OCI-LY3 (cell line): ENCODE measurements around the gene MYBPHL.

Source experiments
- H2AFZ ChIP-seq: fragments of 200-600, 300-600 bp; shearing (Covaris generic); 2 replicates; pipeline ENCODE4 v1.6.0; 2014; ENCODE audit warnings: antibody characterized with exemption, low read depth, low read length
- H3K27ac ChIP-seq: fragments of 200-600, 300-600 bp; sonication (generic); 2 replicates; pipeline ENCODE4 v1.5.1; 2014; ENCODE audit warnings: mild to moderate bottlenecking, low read length, moderate library complexity, mixed read lengths
- H3K27me3 ChIP-seq: fragments of 200-600, 300-600 bp; sonication (generic); 2 replicates; pipeline ENCODE4 v1.6.1; 2014; ENCODE audit warnings: low read depth, low read length, mixed read lengths
- H3K36me3 ChIP-seq: fragments of 200-600, 300-600 bp; sonication (generic); replicated peaks from 2 replicates; pipeline ENCODE3; 2014; ENCODE audit warnings: low read depth, low read length, mixed read lengths
- H3K4me1 ChIP-seq: fragments of 300-600, 200-600 bp; sonication (generic); 2 replicates; pipeline ENCODE4 v1.6.1; 2014; ENCODE audit warnings: low read length, mixed read lengths
- H3K4me2 ChIP-seq: fragments of 200-600, 300-600 bp; sonication (generic); 2 replicates; pipeline ENCODE4 v1.6.1; 2014; ENCODE audit warnings: low read length, mixed read lengths
- H3K4me3 ChIP-seq: fragments of 300-600, 200-600 bp; sonication (generic); 2 replicates; pipeline ENCODE4 v1.5.1; 2014; ENCODE audit warnings: antibody characterized with exemption, mild to moderate bottlenecking, low read length, moderate library complexity
- H3K79me2 ChIP-seq: fragments of 300-600, 200-600 bp; shearing (Covaris generic); 2 replicates; pipeline ENCODE4 v1.6.1; 2014; ENCODE audit warnings: mild to moderate bottlenecking, low read length, mixed read lengths
- H3K9ac ChIP-seq: fragments of 300-600, 200-600 bp; shearing (Covaris generic); 2 replicates; pipeline ENCODE4 v1.6.0; 2014; ENCODE audit warnings: mild to moderate bottlenecking, low read length, moderate library complexity
- H3K9me3 ChIP-seq: fragments of 200-600, 300-600 bp; shearing (Covaris generic); 2 replicates; pipeline ENCODE4 v1.6.1; 2014; ENCODE audit warnings: low read length, mixed read lengths; ENCODE audit not compliant: insufficient read depth
- H4K20me1 ChIP-seq: fragments of 200-600, 300-600 bp; sonication (generic); 2 replicates; pipeline ENCODE4 v1.6.1; 2016; ENCODE audit warnings: low read length, mixed read lengths; ENCODE audit not compliant: insufficient read depth
- CTCF ChIP-seq: fragments of 200-600, 300-600 bp; sonication (generic); IDR thresholded peaks from 2 replicates; pipeline ENCODE4 v1.5.1; 2014; ENCODE audit warnings: antibody characterized with exemption, low read length, low read depth
- EZH2phosphoT487 ChIP-seq: fragments of 200-600 bp; shearing (Covaris generic); IDR thresholded peaks from 2 replicates; pipeline ENCODE4 v1.6.1; 2018; ENCODE audit warnings: antibody characterized with exemption, mixed run types, low read depth

Gene MYBPHL

DNA sequence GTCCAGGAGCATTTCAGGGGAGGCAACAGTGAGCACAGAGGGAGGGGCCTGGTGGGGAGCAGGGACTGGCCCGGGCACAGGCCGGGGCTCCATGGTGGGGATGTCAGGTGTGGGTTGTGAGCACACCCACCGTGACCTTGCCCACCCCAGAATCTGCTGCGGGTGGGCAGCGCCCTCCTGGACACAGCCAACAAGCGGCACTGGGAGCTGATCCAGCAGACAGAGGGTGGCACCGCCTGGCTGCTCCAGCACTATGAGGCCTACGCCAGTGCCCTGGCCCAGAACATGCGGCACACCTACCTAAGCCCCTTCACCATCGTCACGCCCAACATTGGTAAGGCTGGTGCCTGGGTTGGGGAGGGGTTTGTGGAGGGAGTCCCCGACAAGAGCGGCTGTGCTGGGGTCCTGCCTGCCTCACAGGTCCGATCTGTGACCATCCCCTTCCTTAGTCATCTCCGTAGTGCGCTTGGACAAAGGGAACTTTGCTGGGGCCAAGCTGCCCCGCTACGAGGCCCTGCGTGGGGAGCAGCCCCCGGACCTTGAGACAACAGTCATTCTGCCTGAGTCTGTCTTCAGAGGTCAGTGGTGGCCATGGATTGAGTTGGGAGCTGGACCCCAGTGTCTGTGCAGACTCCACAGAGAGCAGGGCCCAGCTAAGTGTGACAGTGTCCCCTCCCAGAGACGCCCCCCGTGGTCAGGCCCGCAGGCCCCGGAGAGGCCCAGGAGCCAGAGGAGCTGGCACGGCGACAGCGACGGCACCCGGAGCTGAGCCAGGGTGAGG is 38.2 kb downstream of the MYBPHL start:
- Histone ChIP-seq H3K79me2 (no peaks in the 10 kb centered on the region), H3K36me3 (no peaks in the 10 kb centered on the region), H3K4me1 (no peaks in the 10 kb centered on the region), H3K9me3 (no peaks in the 10 kb centered on the region), H3K27me3 (no peaks in the 10 kb centered on the region), H2AFZ (no peak overlapping the region), H3K27ac (no peak overlapping the region), H3K9ac (no peak overlapping the region), H3K4me3 (no peak overlapping the region), H3K4me2 (no peak overlapping the region), H4K20me1 (no peaks in the 10 kb centered on the region)
- TF ChIP-seq CTCF (no peak), EZH2phosphoT487 (no peak)

- no peak overlapping the region for H3K4me2 ChIP-seq
These were observed 39.0 kb downstream of the MYBPHL start for GRCh38 chr1:109267743-109268300.

GRCh38 chr1:109266965-109267364 is 39.8 kb downstream of the MYBPHL start:
- Histone ChIP-seq H3K79me2 (no peaks in the 10 kb centered on the region), H3K27me3 (no peaks in the 10 kb centered on the region), H3K4me2 (no peak overlapping the region), H3K27ac (no peak overlapping the region), H2AFZ (no peak overlapping the region), H3K4me1 (no peaks in the 10 kb centered on the region), H4K20me1 (no peaks in the 10 kb centered on the region), H3K9ac (no peak overlapping the region), H3K4me3 (no peak overlapping the region), H3K9me3 (no peaks in the 10 kb centered on the region), H3K36me3 (no peaks in the 10 kb centered on the region)
- TF ChIP-seq CTCF (no peak), EZH2phosphoT487 (no peak)

More at GRCh38 chr1:109267743-109268300, 39.0 kb downstream of the MYBPHL start:
- no peaks in the 10 kb centered on the region for H3K36me3 ChIP-seq
- H3K27ac ChIP-seq = no peak overlapping the region
- no peaks in the 10 kb centered on the region for H3K9me3 ChIP-seq
- H3K4me1 ChIP-seq = no peaks in the 10 kb centered on the region
- H4K20me1 ChIP-seq = no peaks in the 10 kb centered on the region
- H3K4me3 ChIP-seq = no peak overlapping the region
- TF ChIP-seq EZH2phosphoT487 = no peak
- TF ChIP-seq CTCF = no peak
- H2AFZ ChIP-seq = no peak overlapping the region
- H3K79me2 ChIP-seq = no peaks in the 10 kb centered on the region
- H3K27me3 ChIP-seq = no peaks in the 10 kb centered on the region
- no peak overlapping the region for H3K9ac ChIP-seq

DNA sequence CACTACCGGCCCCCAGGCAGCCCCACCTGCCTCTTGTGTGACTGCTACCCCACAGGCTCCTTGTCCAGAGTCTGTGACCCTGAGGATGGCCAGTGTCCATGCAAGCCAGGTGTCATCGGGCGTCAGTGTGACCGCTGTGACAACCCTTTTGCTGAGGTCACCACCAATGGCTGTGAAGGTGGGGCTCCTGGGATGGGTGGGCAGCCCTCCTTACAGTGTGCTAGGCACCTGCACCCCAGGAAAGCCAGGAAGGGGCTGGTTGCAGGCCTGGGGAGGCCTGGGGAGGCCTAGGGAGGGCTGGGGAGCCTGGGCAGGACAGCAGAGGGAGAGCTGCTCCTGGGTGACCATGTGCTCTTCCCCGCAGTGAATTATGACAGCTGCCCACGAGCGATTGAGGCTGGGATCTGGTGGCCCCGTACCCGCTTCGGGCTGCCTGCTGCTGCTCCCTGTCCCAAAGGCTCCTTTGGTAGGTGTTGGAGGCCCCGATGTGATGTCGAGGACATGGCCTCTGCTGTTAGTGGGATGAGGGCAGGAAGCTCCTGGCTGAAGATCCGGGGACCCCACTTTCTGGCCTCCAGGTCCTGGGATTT is 41.0 kb downstream of the MYBPHL start:
- Histone ChIP-seq H2AFZ (no peak overlapping the region), H3K9me3 (no peaks in the 10 kb centered on the region)
- TF ChIP-seq EZH2phosphoT487 = no peak

More for the DNA sequence above, 41.0 kb downstream of the MYBPHL start:
- H3K4me3 ChIP-seq = no peak overlapping the region
- H3K4me1 ChIP-seq = no peaks in the 10 kb centered on the region
- no peak overlapping the region for H3K9ac ChIP-seq
- H3K79me2 ChIP-seq = no peaks in the 10 kb centered on the region
- no peaks in the 10 kb centered on the region for H4K20me1 ChIP-seq
- no peaks in the 10 kb centered on the region for H3K27me3 ChIP-seq
- no peak overlapping the region for H3K27ac ChIP-seq
- no peak overlapping the region for H3K4me2 ChIP-seq
- no peaks in the 10 kb centered on the region for H3K36me3 ChIP-seq
